ENCODE measurements around the gene ZBTB12. TPM values are rescaled to one million over a fixed set of nuclear protein-coding genes. Genes with fewer than 3 reads are reported as not detected.
"Not testable (repeated sequence)": the region's sequence is repeated elsewhere in the genome, so short reads cannot be mapped to it uniquely, and the experiment has no call there.

ZBTB12 gene
- 10 to 100 TPM; 17.0 to 24.5 (median 21.3) TPM for polyA plus RNA-seq (ENCODE audit: insufficient read depth in 1 of 5, insufficient read length in 5 of 5, low replicate concordance in 1 of 5)
- long read RNA-seq, donor 1, transcript ZBTB12-201 (2 exons, 1,875 nt) = major isoform, 10 of 10 reads
- long read RNA-seq, donor 1, partial matches to known transcripts = 0 of 10 reads
- long read RNA-seq, donor 1, other reads (novel, unspliced or antisense) = 0 of 10 reads
- long read RNA-seq, donor 2, partial matches to known transcripts = 0 of 2 reads
- long read RNA-seq, donor 2, other reads (novel, unspliced or antisense) = 0 of 2 reads
- long read RNA-seq, donor 3, partial matches to known transcripts = 0 of 4 reads
- long read RNA-seq, donor 3, other reads (novel, unspliced or antisense) = 0 of 4 reads
- long read RNA-seq, donor 4, partial matches to known transcripts = 0 of 1 reads
- long read RNA-seq, donor 4, other reads (novel, unspliced or antisense) = 0 of 1 reads
- long read RNA-seq, donor 5, transcript ZBTB12-201 (2 exons, 1,875 nt) = major isoform, 13 of 13 reads
- long read RNA-seq, donor 5, partial matches to known transcripts = 0 of 13 reads
- long read RNA-seq, donor 5, other reads (novel, unspliced or antisense) = 0 of 13 reads
- long read RNA-seq, donor 6, transcript ZBTB12-201 (2 exons, 1,875 nt) = major isoform, 14 of 14 reads
- long read RNA-seq, donor 6, partial matches to known transcripts = 0 of 14 reads
- long read RNA-seq, donor 6, other reads (novel, unspliced or antisense) = 0 of 14 reads
- long read RNA-seq, donor 7, transcript ZBTB12-201 (2 exons, 1,875 nt) = major isoform, 7 of 7 reads
- long read RNA-seq, donor 7, partial matches to known transcripts = 0 of 7 reads
- long read RNA-seq, donor 7, other reads (novel, unspliced or antisense) = 0 of 7 reads
- long read RNA-seq, donor 8 = 0 reads

- peak; percentile 98 for DNase-seq
These were observed at the start of gene ZBTB12 for GRCh38 chr6:31901953-31902643. Gene ZBTB12, minus strand, starts transcription at chr6:31902086. Its CDS starts 781 bp downstream, at chr6:31901305.

DNA sequence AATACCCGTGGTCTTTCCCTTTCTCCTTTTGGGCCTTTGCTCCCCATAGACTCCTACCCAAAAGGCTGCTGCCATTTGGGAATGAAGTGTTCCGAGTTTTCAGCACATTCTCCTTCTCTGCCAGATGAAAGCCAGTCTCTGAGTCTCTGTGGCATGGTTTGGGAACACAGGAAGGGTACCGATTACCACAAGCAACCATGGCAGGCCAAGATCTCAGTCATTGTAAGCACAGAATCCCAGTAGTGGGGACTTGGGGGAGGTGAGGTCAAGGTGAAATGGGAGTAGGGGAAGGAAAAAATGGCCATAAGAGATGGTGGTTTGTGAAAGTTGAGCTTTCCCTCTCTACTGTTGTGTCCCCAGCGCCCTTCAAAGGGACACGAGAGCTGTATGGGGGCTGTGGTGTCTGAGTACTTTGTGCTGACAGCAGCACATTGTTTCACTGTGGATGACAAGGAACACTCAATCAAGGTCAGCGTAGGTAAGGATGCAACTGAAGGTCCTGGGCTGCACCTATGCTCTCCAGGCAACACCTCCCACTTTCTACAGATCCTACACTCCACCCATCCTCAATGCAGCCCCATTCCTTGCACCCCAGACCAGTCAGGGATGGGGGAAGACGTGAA lies 48.2 kb upstream of the ZBTB12 start:
- DNase-seq = no peak

DNA sequence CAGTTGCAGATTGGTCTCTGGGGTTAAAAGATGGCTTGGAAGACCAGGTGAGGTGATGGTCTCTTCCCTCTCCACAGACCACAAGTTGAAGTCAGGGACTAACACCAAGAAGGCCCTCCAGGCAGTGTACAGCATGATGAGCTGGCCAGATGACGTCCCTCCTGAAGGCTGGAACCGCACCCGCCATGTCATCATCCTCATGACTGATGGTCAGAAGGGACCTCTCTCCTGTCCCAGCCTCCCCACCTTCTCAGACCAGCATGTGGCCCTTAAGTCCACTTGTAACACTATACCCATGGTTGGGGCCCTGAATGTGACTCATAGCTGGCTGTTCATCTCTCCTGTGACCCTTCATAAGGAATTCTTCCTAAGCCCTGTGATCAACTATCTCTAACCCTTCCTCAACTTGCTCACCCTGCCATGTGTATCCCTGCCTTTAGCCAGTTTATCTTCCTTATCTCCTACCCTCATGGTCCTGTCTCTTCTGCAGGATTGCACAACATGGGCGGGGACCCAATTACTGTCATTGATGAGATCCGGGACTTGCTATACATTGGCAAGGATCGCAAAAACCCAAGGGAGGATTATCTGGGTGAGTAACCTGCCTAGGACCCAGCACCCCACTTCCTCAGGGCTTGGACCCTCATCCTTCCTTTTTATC lies 47.0 kb upstream of the ZBTB12 start:
- no peak for DNase-seq

- DNase-seq = no peak
These were observed 46.4 kb upstream of the ZBTB12 start for GRCh38 chr6:31948306-31948705.

- DNase-seq = no peak
These were observed 46.0 kb upstream of the ZBTB12 start for GRCh38 chr6:31947864-31948263.

DNA sequence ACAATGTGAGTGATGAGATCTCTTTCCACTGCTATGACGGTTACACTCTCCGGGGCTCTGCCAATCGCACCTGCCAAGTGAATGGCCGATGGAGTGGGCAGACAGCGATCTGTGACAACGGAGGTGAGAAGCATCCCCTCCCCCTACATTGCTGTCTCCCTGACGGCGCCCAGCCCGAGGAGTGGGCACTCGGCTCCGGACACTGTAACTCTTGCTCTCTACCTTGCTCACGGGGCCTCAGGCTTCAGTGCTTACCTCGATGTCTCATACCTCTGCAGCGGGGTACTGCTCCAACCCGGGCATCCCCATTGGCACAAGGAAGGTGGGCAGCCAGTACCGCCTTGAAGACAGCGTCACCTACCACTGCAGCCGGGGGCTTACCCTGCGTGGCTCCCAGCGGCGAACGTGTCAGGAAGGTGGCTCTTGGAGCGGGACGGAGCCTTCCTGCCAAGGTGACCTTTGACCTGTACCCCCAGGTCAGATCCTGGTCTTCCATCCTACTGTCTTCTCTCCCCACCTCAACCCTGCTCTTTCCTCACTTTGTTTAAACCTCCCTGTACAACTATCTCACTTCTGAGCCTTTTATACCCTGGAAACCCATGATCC lies 45.3 kb upstream of the ZBTB12 start:
- no peak for DNase-seq

DNA sequence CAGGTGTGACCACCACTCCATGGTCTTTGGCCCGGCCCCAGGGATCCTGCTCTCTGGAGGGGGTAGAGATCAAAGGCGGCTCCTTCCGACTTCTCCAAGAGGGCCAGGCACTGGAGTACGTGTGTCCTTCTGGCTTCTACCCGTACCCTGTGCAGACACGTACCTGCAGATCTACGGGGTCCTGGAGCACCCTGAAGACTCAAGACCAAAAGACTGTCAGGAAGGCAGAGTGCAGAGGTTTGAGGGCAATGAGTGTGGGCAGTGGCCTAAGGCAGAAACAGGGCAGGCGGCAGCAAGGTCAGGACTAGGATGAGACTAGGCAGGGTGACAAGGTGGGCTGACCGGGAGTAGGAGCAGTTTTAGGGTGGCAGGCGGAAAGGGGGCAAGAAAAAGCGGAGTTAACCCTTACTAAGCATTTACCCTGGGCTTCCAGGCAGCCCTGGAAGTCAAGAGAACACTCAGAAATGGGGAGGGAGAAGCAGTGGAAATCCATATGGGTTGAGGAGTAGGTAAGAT lies 44.5 kb upstream of the ZBTB12 start:
- DNase-seq = no peak

DNA sequence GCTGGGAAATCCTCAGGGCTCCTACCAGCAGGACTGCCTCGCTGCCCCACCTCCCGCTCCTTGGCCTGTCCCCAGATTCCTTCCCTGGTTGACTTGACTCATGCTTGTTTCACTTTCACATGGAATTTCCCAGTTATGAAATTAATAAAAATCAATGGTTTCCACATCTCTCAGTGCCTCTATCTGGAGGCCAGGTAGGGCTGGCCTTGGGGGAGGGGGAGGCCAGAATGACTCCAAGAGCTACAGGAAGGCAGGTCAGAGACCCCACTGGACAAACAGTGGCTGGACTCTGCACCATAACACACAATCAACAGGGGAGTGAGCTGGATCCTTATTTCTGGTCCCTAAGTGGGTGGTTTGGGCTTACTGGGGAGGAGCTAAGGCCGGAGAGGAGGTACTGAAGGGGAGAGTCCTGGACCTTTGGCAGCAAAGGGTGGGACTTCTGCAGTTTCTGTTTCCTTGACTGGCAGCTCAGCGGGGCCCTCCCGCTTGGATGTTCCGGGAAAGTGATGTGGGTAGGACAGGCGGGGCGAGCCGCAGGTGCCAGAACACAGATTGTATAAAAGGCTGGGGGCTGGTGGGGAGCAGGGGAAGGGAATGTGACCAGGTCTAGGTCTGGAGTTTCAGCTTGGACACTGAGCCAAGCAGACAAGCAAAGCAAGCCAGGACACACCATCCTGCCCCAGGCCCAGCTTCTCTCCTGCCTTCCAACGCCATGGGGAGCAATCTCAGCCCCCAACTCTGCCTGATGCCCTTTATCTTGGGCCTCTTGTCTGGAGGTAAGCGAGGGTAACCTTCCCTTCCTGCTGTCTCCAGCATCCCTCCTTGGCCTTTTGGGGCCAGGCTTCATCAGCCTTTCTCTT lies 43.9 kb upstream of the ZBTB12 start, which contains the start of gene CFB:
TSS of gene CFB (plus strand) at position 589 of the 863 bp plus-strand sequence. CDS start at position 716, 127 bp downstream.
- DNase-seq = no peak

DNA sequence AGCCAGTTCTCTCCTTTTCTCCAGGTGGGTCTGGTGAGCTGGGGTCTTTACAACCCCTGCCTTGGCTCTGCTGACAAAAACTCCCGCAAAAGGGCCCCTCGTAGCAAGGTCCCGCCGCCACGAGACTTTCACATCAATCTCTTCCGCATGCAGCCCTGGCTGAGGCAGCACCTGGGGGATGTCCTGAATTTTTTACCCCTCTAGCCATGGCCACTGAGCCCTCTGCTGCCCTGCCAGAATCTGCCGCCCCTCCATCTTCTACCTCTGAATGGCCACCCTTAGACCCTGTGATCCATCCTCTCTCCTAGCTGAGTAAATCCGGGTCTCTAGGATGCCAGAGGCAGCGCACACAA lies 43.2 kb upstream of the ZBTB12 start:
- DNase-seq = no peak

- no peak for DNase-seq
These were observed 41.9 kb upstream of the ZBTB12 start for GRCh38 chr6:31943742-31944141.

GRCh38 chr6:31940256-31940664 lies 38.4 kb upstream of the ZBTB12 start:
- DNase-seq = no peak

- DNase-seq = no peak
These were observed 33.9 kb upstream of the ZBTB12 start for GRCh38 chr6:31935823-31936222.

- no peak for DNase-seq
These were observed 33.1 kb upstream of the ZBTB12 start for GRCh38 chr6:31935021-31935420.

GRCh38 chr6:31933537-31933936 lies 31.7 kb upstream of the ZBTB12 start:
- no peak for DNase-seq

DNA sequence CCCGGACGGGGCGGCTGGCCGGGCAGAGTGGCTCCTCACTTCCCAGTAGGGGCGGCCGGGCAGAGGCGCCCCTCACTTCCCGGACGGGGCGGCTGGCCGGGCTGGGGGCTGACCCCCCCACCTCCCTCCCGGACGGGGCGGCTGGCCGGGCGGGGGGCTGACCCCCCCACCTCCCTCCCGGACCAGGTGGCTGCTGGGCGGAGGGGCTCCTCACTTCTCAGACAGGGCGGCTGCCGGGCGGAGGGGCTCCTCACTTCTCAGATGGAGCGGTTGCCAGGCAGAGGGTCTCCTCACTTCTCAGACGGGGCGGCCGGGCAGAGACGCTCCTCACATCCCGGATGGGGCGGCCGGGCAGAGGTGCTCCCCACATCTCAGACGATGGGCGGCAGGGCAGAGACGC lies 30.3 kb upstream of the ZBTB12 start:
- DNase-seq = not testable (repeated sequence)

DNA sequence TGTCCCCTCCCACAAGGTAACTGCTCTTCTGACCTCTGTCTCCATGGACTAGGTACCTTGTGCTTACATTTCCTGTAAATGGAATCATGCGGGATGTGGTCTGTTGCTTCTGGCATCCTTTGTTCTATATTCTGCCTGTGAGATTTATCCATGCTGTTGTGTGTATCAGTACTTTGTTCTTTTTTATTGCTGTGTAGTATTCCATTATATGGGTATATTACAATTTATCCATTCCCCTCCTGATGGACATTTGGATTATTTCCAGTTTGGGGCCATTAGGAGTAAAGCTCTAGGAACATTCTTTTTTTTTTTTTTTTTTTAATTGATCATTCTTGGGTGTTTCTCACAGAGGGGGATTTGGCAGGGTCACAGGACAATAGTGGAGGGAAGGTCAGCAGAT lies 29.1 kb upstream of the ZBTB12 start:
- DNase-seq = no peak

DNA sequence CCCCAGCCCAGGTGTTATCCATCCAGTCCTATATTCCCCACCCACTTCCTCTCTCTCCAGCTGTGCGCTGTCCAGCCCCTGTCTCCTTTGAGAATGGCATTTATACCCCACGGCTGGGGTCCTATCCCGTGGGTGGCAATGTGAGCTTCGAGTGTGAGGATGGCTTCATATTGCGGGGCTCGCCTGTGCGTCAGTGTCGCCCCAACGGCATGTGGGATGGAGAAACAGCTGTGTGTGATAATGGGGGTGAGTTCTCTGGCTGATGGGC lies 26.7 kb upstream of the ZBTB12 start:
- no peak for DNase-seq

DNA sequence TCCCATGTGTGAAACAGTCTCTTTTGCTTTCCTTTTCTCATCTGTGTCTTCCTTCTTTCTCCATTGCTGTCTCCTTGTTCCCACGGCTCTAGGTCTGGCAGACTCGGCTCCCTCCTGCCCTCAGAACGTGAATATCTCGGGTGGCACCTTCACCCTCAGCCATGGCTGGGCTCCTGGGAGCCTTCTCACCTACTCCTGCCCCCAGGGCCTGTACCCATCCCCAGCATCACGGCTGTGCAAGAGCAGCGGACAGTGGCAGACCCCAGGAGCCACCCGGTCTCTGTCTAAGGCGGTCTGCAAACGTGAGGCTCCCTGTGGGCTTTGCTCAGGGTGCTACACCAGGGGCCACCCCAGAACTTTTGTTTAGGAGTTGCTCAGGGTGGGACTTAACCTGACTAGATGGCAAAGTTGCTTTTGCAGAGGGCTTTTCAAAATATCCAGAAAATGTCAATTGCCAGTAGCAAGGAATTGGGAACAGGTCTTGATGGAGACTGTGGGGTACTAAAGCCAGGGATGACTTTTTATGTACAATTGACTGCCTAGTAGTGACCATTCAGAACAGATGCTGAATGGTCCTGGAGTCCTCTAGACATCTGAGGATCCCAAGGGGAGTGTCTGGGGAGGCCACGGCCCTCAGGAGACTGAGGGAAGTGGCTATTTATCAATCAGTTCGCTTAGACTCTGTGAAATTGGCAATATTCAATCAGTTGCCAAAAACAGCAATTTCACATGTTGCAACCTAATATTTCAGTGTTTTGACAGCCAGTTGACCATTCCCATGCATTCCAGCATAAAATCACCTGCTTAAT lies 26.2 kb upstream of the ZBTB12 start:
- no peak for DNase-seq

Data from right lung (tissue), 10 donors.